Bronchial epithelial cell (primary cell): ENCODE measurements around the gene THRA. TPM values are rescaled to one million over a fixed set of nuclear protein-coding genes. Genes with fewer than 3 reads are reported as not detected.

Experiments
- DNase-seq: peaks from one replicate; pipeline ENCODE4 v3.0.0-alpha.2; 2010; ENCODE audit warnings: low read depth
- FAIRE-seq: peaks from 2 replicates; lab custom pipeline; 2011; peaks lifted over from hg19 to GRCh38; lab: Jason Lieb, UNC
- H3K27me3 ChIP-seq: 2 replicates; pipeline ENCODE4 v1.5.1; 2011; ENCODE audit warnings: low read length; ENCODE audit not compliant: control insufficient read depth, insufficient read depth
- H3K36me3 ChIP-seq: 2 replicates; pipeline ENCODE4 v1.5.1; 2011; ENCODE audit warnings: low read length; ENCODE audit not compliant: control insufficient read depth, insufficient read depth
- H3K4me3 ChIP-seq: 2 replicates; pipeline ENCODE4 v1.5.1; 2011; ENCODE audit warnings: mild to moderate bottlenecking, low read depth, low read length, control low read depth
- CTCF ChIP-seq: IDR thresholded peaks from 2 replicates; pipeline ENCODE4 v1.5.1; 2011; ENCODE audit warnings: mild to moderate bottlenecking, moderate library complexity, low read length, control low read depth, inconsistent platforms; ENCODE audit not compliant: insufficient read depth, severe bottlenecking
- total RNA-seq: library from RNA; depleted of rRNA; stranded (reverse); fragments of >200 nt; gene quantifications from 2 replicates; pipeline ENCODE4 v1.2.1, GENCODE V29; 2014

THRA gene
- total RNA-seq, 1 donor from 2014 or later = 5.8 TPM

GRCh38 chr17:40017422-40018080 is 45.2 kb upstream of the THRA start:
- DNase-seq (no peak), FAIRE-seq (peak; percentile 62)
- TF ChIP-seq CTCF = no peak
- H3K27me3 ChIP-seq = no peaks in the 10 kb centered on the region
- H3K4me3 ChIP-seq = no peak overlapping the region
- H3K36me3 ChIP-seq = peaks cover 10% of the 10 kb centered on the region

- no peak for DNase-seq
- Histone ChIP-seq H3K36me3 (peaks cover 14% of the 10 kb centered on the region), H3K4me3 (no peak overlapping the region), H3K27me3 (no peaks in the 10 kb centered on the region)
- no peak for TF ChIP-seq CTCF
- FAIRE-seq = peak; percentile 50
These were observed 44.3 kb upstream of the THRA start for GRCh38 chr17:40018211-40019121.

GRCh38 chr17:40019140-40019991 is 43.4 kb upstream of the THRA start:
- FAIRE-seq = no peak

GRCh38 chr17:40020146-40020545 is 42.6 kb upstream of the THRA start:
- TF ChIP-seq CTCF = no peak
- Histone ChIP-seq H3K27me3 (no peaks in the 10 kb centered on the region), H3K4me3 (no peak overlapping the region), H3K36me3 (peaks cover 14% of the 10 kb centered on the region)
- FAIRE-seq = no peak
- no peak for DNase-seq

More at GRCh38 chr17:40019140-40019991, 43.4 kb upstream of the THRA start:
- Histone ChIP-seq H3K4me3 (no peak overlapping the region), H3K36me3 (peaks cover 14% of the 10 kb centered on the region), H3K27me3 (no peaks in the 10 kb centered on the region)
- no peak for TF ChIP-seq CTCF
- peak; percentile 42 for DNase-seq

GRCh38 chr17:40021451-40021971 is 41.3 kb upstream of the THRA start:
- no peaks in the 10 kb centered on the region for H3K27me3 ChIP-seq
- H3K36me3 ChIP-seq = peaks cover 14% of the 10 kb centered on the region
- no peak overlapping the region for H3K4me3 ChIP-seq
- peak; percentile 94 for DNase-seq
- FAIRE-seq = no peak
- no peak for TF ChIP-seq CTCF
